ENCODE results near the gene DNAI1.
A peak's percentile ranks its signal among the peaks of the same experiment; 100 is the strongest.
"Not testable (repeated sequence)": the region's sequence is repeated elsewhere in the genome, so short reads cannot be mapped to it uniquely, and the experiment has no call there.

Gene DNAI1

DNA sequence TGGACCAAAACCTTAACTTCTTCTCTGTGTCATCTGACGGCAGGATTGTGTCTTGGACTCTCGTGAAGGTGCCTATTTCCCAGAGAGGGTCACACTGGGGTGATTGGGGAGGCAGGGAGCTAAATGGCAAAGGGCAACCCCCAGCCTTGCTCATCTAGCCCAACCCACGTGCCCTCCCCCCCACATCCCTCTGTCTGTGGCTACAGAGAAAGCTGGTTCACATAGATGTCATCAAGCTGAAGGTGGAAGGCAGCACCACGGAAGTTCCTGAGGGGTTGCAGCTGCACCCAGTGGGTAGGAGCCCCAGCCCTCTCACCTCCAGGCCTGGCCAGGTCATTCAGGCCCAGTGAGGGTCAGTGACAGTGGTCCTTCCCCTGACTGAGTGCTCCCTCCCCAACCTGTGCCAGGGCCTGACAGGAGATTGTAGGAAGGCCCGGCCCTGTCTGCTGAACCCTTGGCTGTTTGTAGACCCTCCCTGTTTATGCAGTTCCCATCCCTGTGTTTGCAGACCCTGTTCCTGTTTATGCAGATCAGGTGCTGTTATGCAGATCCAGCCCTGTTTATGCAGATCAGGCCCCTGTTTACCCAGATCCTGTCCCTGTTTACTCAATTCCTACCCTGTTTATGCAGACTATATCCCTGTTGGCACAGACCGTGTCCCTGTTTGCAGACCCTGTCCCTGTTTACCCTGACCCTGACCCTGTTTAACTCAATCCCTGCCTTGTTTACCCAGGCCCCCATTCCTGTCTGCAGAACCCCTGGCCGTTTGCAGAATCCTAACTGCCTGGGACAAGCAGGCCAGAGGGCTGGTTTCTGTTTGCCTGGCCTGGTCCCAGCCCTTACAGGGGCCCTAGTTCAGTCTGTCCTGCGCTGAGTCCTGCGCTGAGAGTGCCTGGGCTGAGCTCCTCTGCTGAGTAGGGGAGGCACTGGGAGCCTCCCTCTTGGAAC is 53.8 kb downstream of the DNAI1 start:
- no peak for DNase-seq (ENCODE audit: low read depth in 2 of 2)

DNA sequence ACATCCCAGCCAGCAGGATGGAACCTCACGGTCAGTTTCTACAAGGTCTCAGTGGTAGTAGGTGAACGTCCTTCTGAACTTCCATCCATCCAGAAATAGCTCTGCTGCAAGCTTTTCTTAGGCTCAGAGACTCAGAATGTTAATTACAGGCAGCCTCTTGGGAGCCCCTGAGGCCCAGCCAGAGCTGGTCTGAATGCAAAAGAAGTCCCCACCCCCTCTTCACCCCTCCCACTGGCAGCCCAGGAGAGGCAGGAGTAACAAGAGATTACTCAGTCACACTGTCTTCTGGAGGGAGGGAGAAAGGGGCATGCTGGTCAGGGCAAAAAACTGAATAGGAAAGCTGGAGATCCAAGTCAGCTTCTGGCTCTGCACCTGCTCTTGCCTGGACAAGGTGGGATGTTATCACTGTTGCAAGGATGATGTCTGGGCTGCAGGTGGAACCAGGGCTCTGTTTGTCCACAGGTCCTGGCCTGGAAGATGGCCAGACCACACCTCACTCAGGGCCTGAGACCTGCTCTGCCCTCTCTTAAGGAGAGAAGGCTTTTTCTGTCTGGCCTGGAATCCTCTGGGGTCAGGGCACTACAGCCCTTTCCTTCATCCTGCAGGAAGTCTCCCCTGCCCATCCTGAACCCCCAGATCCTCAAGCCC is 55.1 kb downstream of the DNAI1 start:
- DNase-seq (ENCODE audit: low read depth in 2 of 2), result no peak

GRCh38 chr9:34514401-34514800 is 55.8 kb downstream of the DNAI1 start:
- DNase-seq (ENCODE audit: low read depth in 2 of 2), result no peak

DNA sequence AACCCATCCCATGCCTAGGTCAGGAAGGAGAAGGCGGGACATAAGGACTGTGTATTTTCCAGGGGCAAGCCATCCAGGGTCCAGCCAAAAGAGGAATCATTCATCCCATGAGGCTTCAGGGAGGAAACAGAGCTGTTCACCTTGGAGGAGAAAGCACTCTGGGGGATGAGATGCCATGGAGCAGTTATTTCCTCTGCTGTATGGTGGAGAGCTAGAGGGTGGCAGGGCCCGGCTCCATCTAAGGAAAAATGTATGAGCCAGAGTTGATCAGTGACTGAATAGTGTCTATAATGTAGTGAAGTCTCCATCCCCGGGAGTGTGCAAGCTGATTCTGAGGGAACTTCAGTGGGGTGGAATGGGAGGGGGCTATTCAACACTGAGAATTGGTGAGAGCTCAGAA is 56.2 kb downstream of the DNAI1 start:
- DNase-seq (ENCODE audit: low read depth in 2 of 2), result no peak

DNA sequence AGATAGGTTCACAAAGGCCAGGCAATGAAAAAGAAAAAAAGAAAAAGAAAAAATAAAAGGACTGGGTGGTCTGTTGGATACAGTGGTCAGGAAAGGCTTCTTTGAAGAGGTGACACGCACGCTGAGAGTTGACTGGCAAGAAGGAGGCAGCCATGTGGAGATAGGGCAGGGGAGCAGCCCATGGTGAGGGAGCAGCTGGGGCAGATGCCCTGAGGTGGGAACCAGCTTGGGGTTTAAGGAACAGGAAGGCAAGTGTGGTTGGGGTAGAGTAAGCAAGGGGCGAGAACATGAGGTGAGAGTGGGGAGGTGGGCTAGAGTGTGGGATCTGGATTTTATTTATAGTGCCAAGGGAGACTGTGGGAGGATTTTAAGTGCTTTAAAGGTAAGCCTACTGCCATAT is 57.4 kb downstream of the DNAI1 start:
- DNase-seq (ENCODE audit: low read depth in 2 of 2), result no peak

DNA sequence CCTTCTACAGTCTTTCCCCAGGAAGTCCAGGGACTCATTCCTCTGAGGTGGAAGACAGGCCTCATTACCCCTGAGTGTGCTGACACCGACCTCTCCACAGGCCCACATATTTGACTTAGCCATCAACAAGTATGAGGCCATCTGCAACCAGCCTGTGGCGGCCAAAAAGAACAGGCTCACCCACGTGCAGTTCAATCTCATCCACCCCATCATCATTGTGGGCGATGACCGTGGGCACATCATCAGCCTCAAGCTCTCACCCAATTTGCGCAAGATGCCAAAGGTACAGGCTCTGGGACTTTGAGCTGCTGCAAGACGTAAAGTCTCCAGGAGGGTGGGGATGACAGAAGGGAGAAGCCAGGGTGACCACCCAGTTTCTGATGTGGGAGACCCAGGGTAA is 58.6 kb downstream of the DNAI1 start:
- no peak for DNase-seq (ENCODE audit: low read depth in 2 of 2)

GRCh38 chr9:34518110-34518616 is 59.6 kb downstream of the DNAI1 start:
- no peak for DNase-seq (ENCODE audit: low read depth in 2 of 2)

DNA sequence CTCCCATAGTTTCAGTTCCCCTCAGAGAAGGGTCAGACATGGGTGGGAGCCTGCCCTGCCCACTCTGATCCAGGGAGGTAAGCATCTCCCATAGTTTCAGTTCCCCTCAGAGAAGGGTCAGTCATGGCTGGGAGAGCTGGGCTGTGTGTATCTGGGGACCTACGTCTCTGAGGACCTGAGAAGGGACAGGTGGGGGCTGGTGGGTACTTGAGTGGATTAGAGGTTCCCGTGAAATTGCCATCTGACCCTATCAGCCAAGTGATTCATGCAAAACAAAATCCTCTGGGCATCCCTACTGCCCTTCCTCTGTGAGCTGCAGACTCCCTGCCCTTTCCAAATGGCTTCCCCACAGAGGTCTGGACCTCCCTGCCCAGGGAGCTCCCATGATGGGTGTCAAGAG is 60.3 kb downstream of the DNAI1 start:
- no peak for DNase-seq (ENCODE audit: low read depth in 2 of 2)

- DNase-seq (ENCODE audit: low read depth in 2 of 2), result no peak
Measured at GRCh38 chr9:34519321-34520020, 60.9 kb downstream of the DNAI1 start.

DNA sequence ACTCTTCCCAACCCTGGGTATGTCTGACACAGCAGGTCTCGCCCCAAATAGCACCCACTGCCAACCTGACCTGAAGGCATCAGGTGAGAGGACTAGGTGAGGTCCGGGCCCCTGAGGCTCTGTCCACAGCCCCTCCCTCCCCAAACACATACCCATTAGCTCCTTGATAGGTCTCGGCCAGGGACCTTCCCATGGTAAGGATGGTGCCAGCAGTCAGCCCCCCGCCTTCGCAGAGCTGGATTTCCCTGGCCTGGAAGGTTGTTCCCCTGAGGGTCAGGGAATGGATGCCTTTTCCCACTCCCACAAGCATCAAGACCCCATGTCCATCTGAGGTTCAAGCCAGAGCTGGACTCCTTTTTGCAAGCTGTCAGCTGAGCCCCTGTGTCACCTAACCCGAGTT is 61.5 kb downstream of the DNAI1 start:
- no peak for DNase-seq (ENCODE audit: low read depth in 2 of 2)

DNA sequence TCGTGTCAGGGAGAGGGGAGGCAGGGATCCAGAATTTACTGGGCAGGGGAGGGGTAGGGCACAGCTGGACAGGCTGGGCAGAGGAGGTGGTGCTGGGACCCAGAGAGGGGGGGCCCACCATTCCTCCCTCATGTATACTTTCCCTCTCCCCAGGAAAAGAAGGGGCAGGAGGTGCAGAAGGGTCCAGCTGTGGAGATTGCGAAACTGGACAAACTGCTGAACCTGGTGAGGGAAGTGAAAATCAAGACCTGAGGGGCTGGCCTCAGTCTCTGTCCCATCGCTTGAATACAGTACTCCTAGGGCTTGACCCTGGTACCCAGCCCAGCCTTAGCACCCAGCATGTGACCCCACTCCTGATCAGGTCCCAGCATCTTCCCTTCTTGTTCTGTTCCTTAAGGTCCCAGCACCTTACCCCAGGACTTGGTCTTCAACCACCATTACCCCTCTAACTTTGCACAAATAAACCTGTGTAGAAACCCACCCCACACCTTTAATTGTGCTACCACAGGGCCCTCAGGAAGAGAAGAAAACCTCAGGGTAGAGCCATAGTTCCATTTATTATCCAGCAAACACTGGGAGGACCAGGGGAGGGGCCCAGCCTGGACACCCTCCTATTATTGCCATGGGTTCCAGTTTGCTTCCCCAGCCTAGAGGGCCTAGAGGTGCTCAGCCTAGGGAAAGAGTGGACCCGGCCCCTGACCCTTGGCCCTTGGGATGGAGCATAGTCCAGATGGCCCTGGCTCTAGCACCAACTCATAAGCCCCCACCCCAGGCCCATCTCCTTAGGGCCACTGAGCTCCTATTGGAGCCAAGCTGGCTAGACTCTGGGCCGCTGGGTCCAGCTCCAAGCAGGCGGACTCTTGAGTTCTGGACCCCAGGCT is 62.1 kb downstream of the DNAI1 start:
- DNase-seq (ENCODE audit: low read depth in 2 of 2), result no peak

GRCh38 chr9:34521406-34522045 is 62.9 kb downstream of the DNAI1 start:
- DNase-seq (ENCODE audit: low read depth in 2 of 2), result no peak

GRCh38 chr9:34522091-34522887 is 63.7 kb downstream of the DNAI1 start:
- no peak for DNase-seq (ENCODE audit: low read depth in 2 of 2)

GRCh38 chr9:34522971-34523797 is 64.6 kb downstream of the DNAI1 start, which contains the start of gene ENHO:
Gene ENHO (minus strand): TSS chr9:34522990. CDS start chr9:34521695, 1,295 bp downstream.
- peak; percentile 85 to 88 for DNase-seq (ENCODE audit: low read depth in 2 of 2)

DNA sequence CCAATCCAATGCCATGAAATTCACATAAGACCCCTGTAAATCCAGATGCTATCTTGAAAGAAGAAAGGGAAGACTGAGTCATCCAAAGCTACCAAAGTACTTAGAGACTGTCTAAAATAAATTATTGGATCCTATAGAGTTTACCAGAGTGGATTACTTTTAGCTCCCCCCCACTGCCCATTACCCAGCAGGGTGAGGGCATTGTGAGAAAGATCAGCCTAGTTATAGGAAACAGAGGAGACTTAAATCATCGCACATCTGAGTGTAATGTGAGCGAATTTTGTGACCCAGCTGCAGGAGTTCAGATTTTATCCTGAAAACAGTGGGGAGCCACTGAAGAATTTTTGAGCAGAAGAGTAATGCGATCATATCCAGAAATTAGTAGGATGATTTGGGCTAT is 65.7 kb downstream of the DNAI1 start:
- DNase-seq (ENCODE audit: low read depth in 2 of 2), result no peak

DNA sequence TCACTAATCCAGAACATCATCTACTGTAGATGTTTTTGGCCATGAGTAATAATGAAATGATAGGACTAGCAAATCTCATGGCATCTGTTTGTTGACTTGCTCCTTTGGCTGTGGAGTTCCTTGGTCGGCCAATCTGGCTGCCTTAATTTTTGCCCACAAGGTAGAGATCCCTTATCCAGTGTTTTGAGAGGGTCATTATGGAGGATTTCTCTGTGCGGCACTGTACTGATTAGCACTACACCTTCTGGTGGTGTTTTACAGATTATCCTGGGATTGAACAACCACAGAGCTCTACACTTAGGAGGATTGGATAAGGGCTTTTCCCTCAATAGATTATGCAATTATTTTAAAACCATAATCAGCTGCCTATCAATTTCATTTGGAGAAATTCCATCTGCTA is 67.4 kb downstream of the DNAI1 start:
- DNase-seq (ENCODE audit: low read depth in 2 of 2), result no peak

- not testable (repeated sequence) for DNase-seq (ENCODE audit: low read depth in 2 of 2)
Measured at GRCh38 chr9:34532041-34532440, 73.4 kb downstream of the DNAI1 start.

- no peak for DNase-seq (ENCODE audit: low read depth in 2 of 2)
Measured at GRCh38 chr9:34536685-34537084, 78.1 kb downstream of the DNAI1 start.

DNA sequence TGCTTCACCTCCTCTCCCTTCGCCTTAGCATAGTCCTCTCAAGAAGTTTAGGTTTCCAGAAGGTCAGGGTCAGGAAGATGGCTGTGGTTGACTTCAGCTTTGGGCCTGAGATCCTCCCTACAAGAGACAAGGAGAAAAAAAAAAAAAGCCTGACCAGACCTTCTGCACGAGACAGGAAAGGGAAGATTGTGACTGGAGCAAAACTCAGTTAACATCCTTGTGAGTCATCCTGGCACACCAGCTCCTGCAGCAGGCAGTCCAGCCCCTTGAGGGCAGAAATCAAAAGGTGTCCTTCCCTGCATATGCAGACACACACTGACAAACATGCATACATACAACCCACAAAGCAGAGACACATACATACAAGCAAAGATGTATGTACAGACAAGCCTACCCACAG is 82.2 kb downstream of the DNAI1 start:
- no peak for DNase-seq (ENCODE audit: low read depth in 2 of 2)

Measured in activated CD4-positive, alpha-beta T cell treated with anti-CD3 and anti-CD28 coated beads for 24 hours (primary cell).